DMS53 treated with DMSO at 0.1 percent for 48 hours (cell line): ENCODE measurements around the gene STAT6.

Experiments used
- DNase-seq: peaks from one replicate; lab custom pipeline; 2025; ENCODE audit not compliant: unreplicated experiment; lab: John Stamatoyannopoulos, UW

STAT6 gene

GRCh38 chr12:57111031-57111734, at the start of gene STAT6:
TSS of gene STAT6 (minus strand) at chr12:57111362. CDS start at chr12:57108278, 3,084 bp downstream.
- peak; percentile 52 for DNase-seq

GRCh38 chr12:57160741-57161140, 49.6 kb upstream of the STAT6 start:
- DNase-seq: no peak

GRCh38 chr12:57160040-57160439, 48.9 kb upstream of the STAT6 start:
- no peak for DNase-seq

GRCh38 chr12:57159311-57159710, 48.1 kb upstream of the STAT6 start:
- DNase-seq: no peak

GRCh38 chr12:57158665-57159064, 47.5 kb upstream of the STAT6 start:
- DNase-seq: no peak

GRCh38 chr12:57158186-57158585, 47.0 kb upstream of the STAT6 start:
- no peak for DNase-seq

- no peak for DNase-seq
Observed at GRCh38 chr12:57157588-57158173, 46.5 kb upstream of the STAT6 start.

- DNase-seq: no peak
Observed at GRCh38 chr12:57156701-57157403, 45.7 kb upstream of the STAT6 start.

GRCh38 chr12:57154804-57155434, 43.8 kb upstream of the STAT6 start:
- DNase-seq: no peak

GRCh38 chr12:57154076-57154475, 42.9 kb upstream of the STAT6 start:
- DNase-seq: no peak

GRCh38 chr12:57153415-57153997, 42.3 kb upstream of the STAT6 start:
- DNase-seq: no peak

GRCh38 chr12:57152639-57153038, 41.5 kb upstream of the STAT6 start:
- no peak for DNase-seq

- DNase-seq: no peak
Observed at GRCh38 chr12:57151741-57152630, 40.8 kb upstream of the STAT6 start.

GRCh38 chr12:57150400-57151000, 39.3 kb upstream of the STAT6 start:
- DNase-seq: no peak

GRCh38 chr12:57149245-57149900, 38.2 kb upstream of the STAT6 start:
- DNase-seq: no peak

- DNase-seq: no peak
Observed at GRCh38 chr12:57148469-57149244, 37.5 kb upstream of the STAT6 start.

GRCh38 chr12:57146961-57147944, 36.1 kb upstream of the STAT6 start, which contains the start of gene LRP1-AS:
TSS of gene LRP1-AS (minus strand) at chr12:57147619.
- no peak for DNase-seq
